GM18951 (cell line): Measurements from ENCODE around the gene CAPN9.

Experiments
- POLR2A ChIP-seq: IDR thresholded peaks from 4 replicates; pipeline ENCODE4 v1.6.1; 2011; ENCODE audit warnings: mild to moderate bottlenecking; ENCODE audit not compliant: insufficient read length, insufficient read depth; ENCODE audit errors: extremely low read depth
- in situ Hi-C: fragments of 300-500 bp; cut with MboI; formaldehyde crosslinking; loops from one replicate; pipeline ENCODE4 v1.12.0; 2022; ENCODE audit warnings: low sequenced_read_pairs, mixed read lengths, inconsistent platforms; ENCODE audit not compliant: unreplicated experiment

The CAPN9 gene

GRCh38 chr1:230781594-230781993, 34.4 kb downstream of the CAPN9 start:
- in situ Hi-C loops, result no loop called here
- no peak for TF ChIP-seq POLR2A

GRCh38 chr1:230784163-230784562, 37.0 kb downstream of the CAPN9 start:
- in situ Hi-C loops, result no loop called here
- no peak for TF ChIP-seq POLR2A

GRCh38 chr1:230785636-230786384, 38.6 kb downstream of the CAPN9 start:
- in situ Hi-C loops, result no loop called here
- TF ChIP-seq POLR2A, result no peak

- in situ Hi-C loops, result no loop called here
- TF ChIP-seq POLR2A, result no peak
Measured at GRCh38 chr1:230786385-230786753, 39.2 kb downstream of the CAPN9 start.

- in situ Hi-C loops, result no loop called here
- TF ChIP-seq POLR2A, result no peak
Measured at GRCh38 chr1:230787471-230787870, 40.3 kb downstream of the CAPN9 start.

- in situ Hi-C loops, result no loop called here
- TF ChIP-seq POLR2A, result no peak
Measured at GRCh38 chr1:230788561-230789275, 41.5 kb downstream of the CAPN9 start.

- TF ChIP-seq POLR2A, result no peak
- in situ Hi-C loops, result no loop called here
Measured at GRCh38 chr1:230790026-230790425, 42.8 kb downstream of the CAPN9 start.

GRCh38 chr1:230791986-230792564, 44.9 kb downstream of the CAPN9 start:
- in situ Hi-C loops, result no loop called here

GRCh38 chr1:230792691-230793462, 45.7 kb downstream of the CAPN9 start:
- no peak for TF ChIP-seq POLR2A
- in situ Hi-C loops, result no loop called here

More at GRCh38 chr1:230791986-230792564, 44.9 kb downstream of the CAPN9 start:
- no peak for TF ChIP-seq POLR2A

GRCh38 chr1:230793463-230793745, 46.2 kb downstream of the CAPN9 start:
- no peak for TF ChIP-seq POLR2A
- in situ Hi-C loops, result no loop called here

GRCh38 chr1:230794431-230794830, 47.2 kb downstream of the CAPN9 start:
- in situ Hi-C loops, result no loop called here
- TF ChIP-seq POLR2A, result no peak

GRCh38 chr1:230794871-230795605, 47.9 kb downstream of the CAPN9 start:
- in situ Hi-C loops, result no loop called here
- no peak for TF ChIP-seq POLR2A

GRCh38 chr1:230796626-230797025, 49.4 kb downstream of the CAPN9 start:
- in situ Hi-C loops, result no loop called here

More at GRCh38 chr1:230796626-230797025, 49.4 kb downstream of the CAPN9 start:
- no peak for TF ChIP-seq POLR2A
